K562 (cell line): ENCODE results near the gene GTPBP2. TPM values are rescaled to one million over a fixed set of nuclear protein-coding genes. Genes with fewer than 3 reads are reported as not detected.
A peak's percentile ranks its signal among the peaks of the same experiment; 100 is the strongest.

Experiments used
- CBX2 ChIP-seq: fragments of 200-600 bp; sonication (generic); IDR thresholded peaks from one replicate; pipeline ENCODE4 v1.6.1; 2012; ENCODE audit warnings: mild to moderate bottlenecking, low read length, inconsistent platforms; ENCODE audit not compliant: insufficient read depth, poor library complexity, severe bottlenecking
- ESRRA ChIP-seq: fragments of 450-650 bp; IDR thresholded peaks from 2 replicates; pipeline ENCODE4 v1.6.1; 2014; ENCODE audit warnings: low read depth, mild to moderate bottlenecking, moderate library complexity, borderline replicate concordance
- FOS ChIP-seq: IDR thresholded peaks from 3 replicates; pipeline ENCODE4 v1.6.1; 2011; ENCODE audit not compliant: insufficient read length; ENCODE audit errors: extremely low read depth
- FOXK1 ChIP-seq: sonication (generic); formaldehyde crosslinking; IDR thresholded peaks from 2 replicates; pipeline ENCODE4 v1.8.0; 2022; ENCODE audit warnings: missing genetic modification reagents, mild to moderate bottlenecking, borderline replicate concordance
- POLR2A ChIP-seq: fragments of 450-650 bp; conservative IDR thresholded peaks from 2 replicates; pipeline ENCODE4 v1.6.1; 2016
- ZFP36 ChIP-seq: fragments of 150-350 bp; IDR thresholded peaks from 2 replicates; pipeline ENCODE4 v1.6.1; 2018; ENCODE audit warnings: low read length, low read depth; ENCODE audit not compliant: partially characterized antibody
- ZNF79 ChIP-seq: fragments of 250-450 bp; sonication (Bioruptor Pico); IDR thresholded peaks from 2 replicates; pipeline ENCODE4 v1.4.0; 2020; ENCODE audit warnings: low read depth, mild to moderate bottlenecking, moderate library complexity
- polyA plus RNA-seq, 8 experiments: library from polyadenylated mRNA; depleted of rRNA in 4 of 8; stranded (reverse) in 5 of 8; unstranded in 3 of 8; fragments of >200 nt; fragmentation: Nextera tagmentation in 2 of 8; fragmentation: Illumina TruSeq in 1 of 8; extraction: Ambion mirVana in 2 of 8; extraction: Trizol in 1 of 8; gene quantifications; 2 replicates each; pipeline versions ENCODE4 v1.2.1 to v1.2.3, GENCODE V29; 2011 to 2014; ENCODE audit warnings: inconsistent platforms in 1 of 8, missing spikeins in 1 of 8
- total RNA-seq, 7 experiments: library from RNA; depleted of rRNA in 6 of 7; stranded (reverse); fragments of >200 nt in 6 of 7; fragmentation: Illumina TruSeq in 2 of 7; extraction: Trizol in 2 of 7; gene quantifications; 2 replicates each; pipeline versions ENCODE4 v1.2.1 to v1.2.3, GENCODE V29; 2011 to 2021; ENCODE audit warnings: low replicate concordance in 1 of 7
- TF ChIP-seq, protein P1 (sequence below): fragments of 250-450 bp; sonication (Bioruptor Pico); IDR thresholded peaks from 2 replicates; pipeline ENCODE4 v1.5.0; 2021; ENCODE audit warnings: mild to moderate bottlenecking, borderline replicate concordance
- TF ChIP-seq, protein P2 (sequence below): fragments of 450-650 bp; IDR thresholded peaks from 2 replicates; pipeline ENCODE4 v1.6.1; 2014; ENCODE audit warnings: low read depth, mild to moderate bottlenecking, moderate library complexity, borderline replicate concordance
- TF ChIP-seq, protein P3 (sequence below): fragments of 250-450 bp; sonication (Bioruptor Pico); IDR thresholded peaks from 2 replicates; pipeline ENCODE4 v1.8.0; 2022; ENCODE audit warnings: inconsistent platforms
- TF ChIP-seq, protein P4 (sequence below), 2 experiments: fragments of 450-650 bp in 1 of 2; sonication (generic) in 1 of 2; formaldehyde crosslinking in 1 of 2; IDR thresholded peaks in 1 of 2; conservative IDR thresholded peaks in 1 of 2; 2 replicates each; pipeline versions ENCODE4 v1.6.1 to v1.8.1; 2016 to 2023; ENCODE audit warnings: mild to moderate bottlenecking in 2 of 2, moderate library complexity in 2 of 2, inconsistent platforms in 1 of 2, missing genetic modification reagents in 1 of 2
- TF ChIP-seq, protein P5 (sequence below): fragments of 250-450 bp; sonication (Bioruptor Pico); IDR thresholded peaks from 2 replicates; pipeline ENCODE4 v1.8.0; 2022; ENCODE audit warnings: moderate library complexity, mild to moderate bottlenecking, inconsistent platforms
- TF ChIP-seq, protein P6 (sequence below): sonication (generic); formaldehyde crosslinking; IDR thresholded peaks from 2 replicates; pipeline ENCODE4 v1.8.0; 2023; ENCODE audit warnings: missing genetic modification reagents, mild to moderate bottlenecking, borderline replicate concordance

Gene GTPBP2
- total and polyA plus RNA-seq, 9 of the 15 experiments (the other 6 are each of a cell fraction or from before 2014, with no cell fraction given): 48.4 to 196 (median 111) TPM

DNA sequence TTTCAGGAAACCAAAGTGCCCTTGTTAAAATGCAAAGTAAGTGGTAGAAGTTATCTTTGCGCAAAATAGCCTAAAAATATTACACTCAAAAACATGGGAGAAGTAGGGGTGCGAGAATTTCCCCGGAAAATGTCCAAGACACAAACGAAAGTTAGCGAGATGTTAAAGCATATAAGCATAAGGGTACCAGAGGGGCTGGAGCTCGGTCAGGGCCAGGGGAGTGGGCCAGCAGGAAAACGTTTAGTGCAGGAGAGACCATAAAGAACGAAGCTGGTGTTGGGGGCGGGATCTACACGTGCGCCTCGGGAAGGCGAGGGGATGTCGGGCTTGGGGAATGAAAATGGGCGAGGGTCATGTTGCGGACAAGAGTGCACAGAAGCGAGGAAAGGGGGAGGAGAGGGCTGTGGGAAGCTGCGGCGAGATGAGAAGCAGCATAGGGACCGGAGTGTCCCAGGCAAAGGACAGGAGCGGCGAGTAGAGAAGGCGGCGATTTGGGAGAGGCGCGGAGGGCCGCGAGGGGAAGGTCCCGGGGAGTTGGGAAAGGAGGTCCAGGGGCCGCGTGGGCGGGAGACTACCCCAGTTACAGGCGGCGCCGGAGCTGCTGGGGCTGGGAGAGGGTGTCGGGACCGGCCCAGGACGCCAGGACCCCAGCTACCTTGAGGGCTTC lies 53.8 kb downstream of the GTPBP2 start (continued):
- TF ChIP-seq ZNF79 (CRISPR knock-in tag): no peak
- no peak for TF ChIP-seq CBX2
- TF ChIP-seq, protein P1, sequence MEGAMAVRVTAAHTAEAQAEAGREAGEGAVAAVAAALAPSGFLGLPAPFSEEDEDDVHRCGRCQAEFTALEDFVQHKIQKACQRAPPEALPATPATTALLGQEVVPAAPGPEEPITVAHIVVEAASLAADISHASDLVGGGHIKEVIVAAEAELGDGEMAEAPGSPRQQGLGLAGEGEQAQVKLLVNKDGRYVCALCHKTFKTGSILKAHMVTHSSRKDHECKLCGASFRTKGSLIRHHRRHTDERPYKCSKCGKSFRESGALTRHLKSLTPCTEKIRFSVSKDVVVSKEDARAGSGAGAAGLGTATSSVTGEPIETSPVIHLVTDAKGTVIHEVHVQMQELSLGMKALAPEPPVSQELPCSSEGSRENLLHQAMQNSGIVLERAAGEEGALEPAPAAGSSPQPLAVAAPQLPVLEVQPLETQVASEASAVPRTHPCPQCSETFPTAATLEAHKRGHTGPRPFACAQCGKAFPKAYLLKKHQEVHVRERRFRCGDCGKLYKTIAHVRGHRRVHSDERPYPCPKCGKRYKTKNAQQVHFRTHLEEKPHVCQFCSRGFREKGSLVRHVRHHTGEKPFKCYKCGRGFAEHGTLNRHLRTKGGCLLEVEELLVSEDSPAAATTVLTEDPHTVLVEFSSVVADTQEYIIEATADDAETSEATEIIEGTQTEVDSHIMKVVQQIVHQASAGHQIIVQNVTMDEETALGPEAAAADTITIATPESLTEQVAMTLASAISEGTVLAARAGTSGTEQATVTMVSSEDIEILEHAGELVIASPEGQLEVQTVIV (CRISPR knock-in tag): no peak
- TF ChIP-seq FOS: no peak
- TF ChIP-seq, protein P2, sequence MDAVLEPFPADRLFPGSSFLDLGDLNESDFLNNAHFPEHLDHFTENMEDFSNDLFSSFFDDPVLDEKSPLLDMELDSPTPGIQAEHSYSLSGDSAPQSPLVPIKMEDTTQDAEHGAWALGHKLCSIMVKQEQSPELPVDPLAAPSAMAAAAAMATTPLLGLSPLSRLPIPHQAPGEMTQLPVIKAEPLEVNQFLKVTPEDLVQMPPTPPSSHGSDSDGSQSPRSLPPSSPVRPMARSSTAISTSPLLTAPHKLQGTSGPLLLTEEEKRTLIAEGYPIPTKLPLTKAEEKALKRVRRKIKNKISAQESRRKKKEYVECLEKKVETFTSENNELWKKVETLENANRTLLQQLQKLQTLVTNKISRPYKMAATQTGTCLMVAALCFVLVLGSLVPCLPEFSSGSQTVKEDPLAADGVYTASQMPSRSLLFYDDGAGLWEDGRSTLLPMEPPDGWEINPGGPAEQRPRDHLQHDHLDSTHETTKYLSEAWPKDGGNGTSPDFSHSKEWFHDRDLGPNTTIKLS: no peak
- peak; percentile 93 for TF ChIP-seq FOXK1
- TF ChIP-seq ESRRA: 0 out of 2 replicates have a peak, but pooled peaks have one; percentile 18
- TF ChIP-seq POLR2A: no peak
- TF ChIP-seq, protein P3, sequence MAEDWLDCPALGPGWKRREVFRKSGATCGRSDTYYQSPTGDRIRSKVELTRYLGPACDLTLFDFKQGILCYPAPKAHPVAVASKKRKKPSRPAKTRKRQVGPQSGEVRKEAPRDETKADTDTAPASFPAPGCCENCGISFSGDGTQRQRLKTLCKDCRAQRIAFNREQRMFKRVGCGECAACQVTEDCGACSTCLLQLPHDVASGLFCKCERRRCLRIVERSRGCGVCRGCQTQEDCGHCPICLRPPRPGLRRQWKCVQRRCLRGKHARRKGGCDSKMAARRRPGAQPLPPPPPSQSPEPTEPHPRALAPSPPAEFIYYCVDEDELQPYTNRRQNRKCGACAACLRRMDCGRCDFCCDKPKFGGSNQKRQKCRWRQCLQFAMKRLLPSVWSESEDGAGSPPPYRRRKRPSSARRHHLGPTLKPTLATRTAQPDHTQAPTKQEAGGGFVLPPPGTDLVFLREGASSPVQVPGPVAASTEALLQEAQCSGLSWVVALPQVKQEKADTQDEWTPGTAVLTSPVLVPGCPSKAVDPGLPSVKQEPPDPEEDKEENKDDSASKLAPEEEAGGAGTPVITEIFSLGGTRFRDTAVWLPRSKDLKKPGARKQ (CRISPR knock-in tag): no peak
- TF ChIP-seq, protein P4, sequence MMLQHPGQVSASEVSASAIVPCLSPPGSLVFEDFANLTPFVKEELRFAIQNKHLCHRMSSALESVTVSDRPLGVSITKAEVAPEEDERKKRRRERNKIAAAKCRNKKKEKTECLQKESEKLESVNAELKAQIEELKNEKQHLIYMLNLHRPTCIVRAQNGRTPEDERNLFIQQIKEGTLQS (IDR thresholded peaks at IDR 0.05): no peak
- TF ChIP-seq, protein P4 (CRISPR knock-in tag; conservative IDR thresholded peaks at IDR 0.05): no peak; the same call in 1 of the 2 replicates
- TF ChIP-seq, protein P5, sequence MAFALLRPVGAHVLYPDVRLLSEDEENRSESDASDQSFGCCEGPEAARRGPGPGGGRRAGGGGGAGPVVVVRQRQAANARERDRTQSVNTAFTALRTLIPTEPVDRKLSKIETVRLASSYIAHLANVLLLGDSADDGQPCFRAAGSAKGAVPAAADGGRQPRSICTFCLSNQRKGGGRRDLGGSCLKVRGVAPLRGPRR (CRISPR knock-in tag): 0 out of 2 replicates have a peak, but pooled peaks have one; percentile 47
- no peak for TF ChIP-seq ZFP36
- TF ChIP-seq, protein P6, sequence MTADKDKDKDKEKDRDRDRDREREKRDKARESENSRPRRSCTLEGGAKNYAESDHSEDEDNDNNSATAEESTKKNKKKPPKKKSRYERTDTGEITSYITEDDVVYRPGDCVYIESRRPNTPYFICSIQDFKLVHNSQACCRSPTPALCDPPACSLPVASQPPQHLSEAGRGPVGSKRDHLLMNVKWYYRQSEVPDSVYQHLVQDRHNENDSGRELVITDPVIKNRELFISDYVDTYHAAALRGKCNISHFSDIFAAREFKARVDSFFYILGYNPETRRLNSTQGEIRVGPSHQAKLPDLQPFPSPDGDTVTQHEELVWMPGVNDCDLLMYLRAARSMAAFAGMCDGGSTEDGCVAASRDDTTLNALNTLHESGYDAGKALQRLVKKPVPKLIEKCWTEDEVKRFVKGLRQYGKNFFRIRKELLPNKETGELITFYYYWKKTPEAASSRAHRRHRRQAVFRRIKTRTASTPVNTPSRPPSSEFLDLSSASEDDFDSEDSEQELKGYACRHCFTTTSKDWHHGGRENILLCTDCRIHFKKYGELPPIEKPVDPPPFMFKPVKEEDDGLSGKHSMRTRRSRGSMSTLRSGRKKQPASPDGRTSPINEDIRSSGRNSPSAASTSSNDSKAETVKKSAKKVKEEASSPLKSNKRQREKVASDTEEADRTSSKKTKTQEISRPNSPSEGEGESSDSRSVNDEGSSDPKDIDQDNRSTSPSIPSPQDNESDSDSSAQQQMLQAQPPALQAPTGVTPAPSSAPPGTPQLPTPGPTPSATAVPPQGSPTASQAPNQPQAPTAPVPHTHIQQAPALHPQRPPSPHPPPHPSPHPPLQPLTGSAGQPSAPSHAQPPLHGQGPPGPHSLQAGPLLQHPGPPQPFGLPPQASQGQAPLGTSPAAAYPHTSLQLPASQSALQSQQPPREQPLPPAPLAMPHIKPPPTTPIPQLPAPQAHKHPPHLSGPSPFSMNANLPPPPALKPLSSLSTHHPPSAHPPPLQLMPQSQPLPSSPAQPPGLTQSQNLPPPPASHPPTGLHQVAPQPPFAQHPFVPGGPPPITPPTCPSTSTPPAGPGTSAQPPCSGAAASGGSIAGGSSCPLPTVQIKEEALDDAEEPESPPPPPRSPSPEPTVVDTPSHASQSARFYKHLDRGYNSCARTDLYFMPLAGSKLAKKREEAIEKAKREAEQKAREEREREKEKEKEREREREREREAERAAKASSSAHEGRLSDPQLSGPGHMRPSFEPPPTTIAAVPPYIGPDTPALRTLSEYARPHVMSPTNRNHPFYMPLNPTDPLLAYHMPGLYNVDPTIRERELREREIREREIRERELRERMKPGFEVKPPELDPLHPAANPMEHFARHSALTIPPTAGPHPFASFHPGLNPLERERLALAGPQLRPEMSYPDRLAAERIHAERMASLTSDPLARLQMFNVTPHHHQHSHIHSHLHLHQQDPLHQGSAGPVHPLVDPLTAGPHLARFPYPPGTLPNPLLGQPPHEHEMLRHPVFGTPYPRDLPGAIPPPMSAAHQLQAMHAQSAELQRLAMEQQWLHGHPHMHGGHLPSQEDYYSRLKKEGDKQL (CRISPR knock-in tag): no peak
